ENCODE data around the gene OR2J1. TPM values are rescaled to one million over a fixed set of nuclear protein-coding genes. Genes with fewer than 3 reads are reported as not detected.
"Not testable (repeated sequence)": the region's sequence is repeated elsewhere in the genome, so short reads cannot be mapped to it uniquely, and the experiment has no call there.

OR2J1 gene
- total RNA-seq = not detected in 2 replicates
- polyA plus RNA-seq (2012) = not detected

- no peak for DNase-seq (ENCODE audit: low read depth)
Observed at GRCh38 chr6:29099190-29099589, at the start of gene OR2J1. TSS of gene OR2J1 (plus strand) at chr6:29099490. CDS start at chr6:29100943, 1,453 bp downstream.

GRCh38 chr6:29051680-29052079, 47.6 kb upstream of the OR2J1 start:
- DNase-seq (ENCODE audit: low read depth) = no peak

- peak; percentile 9 for DNase-seq (ENCODE audit: low read depth)
Observed at GRCh38 chr6:29071831-29072723, 27.2 kb upstream of the OR2J1 start.

- no peak for DNase-seq (ENCODE audit: low read depth)
Observed at GRCh38 chr6:29079203-29079602, 20.1 kb upstream of the OR2J1 start.

GRCh38 chr6:29081312-29081711, 18.0 kb upstream of the OR2J1 start:
- no peak for DNase-seq (ENCODE audit: low read depth)

GRCh38 chr6:29082457-29082856, 16.8 kb upstream of the OR2J1 start:
- no peak for DNase-seq (ENCODE audit: low read depth)

- no peak for DNase-seq (ENCODE audit: low read depth)
Observed at GRCh38 chr6:29087213-29087612, 12.1 kb upstream of the OR2J1 start, which contains the start of gene OR2B3. TSS of gene OR2B3 (minus strand) at chr6:29087313. CDS start at chr6:29087248, 65 bp downstream.

GRCh38 chr6:29092957-29093356, 6.3 kb upstream of the OR2J1 start:
- no peak for DNase-seq (ENCODE audit: low read depth)

GRCh38 chr6:29097803-29098202, 1.5 kb upstream of the OR2J1 start:
- DNase-seq (ENCODE audit: low read depth) = no peak

GRCh38 chr6:29107758-29108157, 8.5 kb downstream of the OR2J1 start, which contains the start of gene OR2J3:
TSS of gene OR2J3 (plus strand) at chr6:29108058. CDS start at chr6:29111891, 3,833 bp downstream.
- DNase-seq (ENCODE audit: low read depth) = no peak

GRCh38 chr6:29112135-29112534, 12.8 kb downstream of the OR2J1 start:
- DNase-seq (ENCODE audit: low read depth) = no peak

- not testable (repeated sequence) for DNase-seq (ENCODE audit: low read depth)
Observed at GRCh38 chr6:29114964-29115363, 15.7 kb downstream of the OR2J1 start.

GRCh38 chr6:29129326-29130012, 30.2 kb downstream of the OR2J1 start:
- no peak for DNase-seq (ENCODE audit: low read depth)

GRCh38 chr6:29130644-29131043, 31.4 kb downstream of the OR2J1 start:
- DNase-seq (ENCODE audit: low read depth) = no peak

GRCh38 chr6:29131691-29132090, 32.4 kb downstream of the OR2J1 start:
- no peak for DNase-seq (ENCODE audit: low read depth)

- DNase-seq (ENCODE audit: low read depth) = no peak
Observed at GRCh38 chr6:29137724-29138123, 38.4 kb downstream of the OR2J1 start.

GRCh38 chr6:29141606-29142005, 42.3 kb downstream of the OR2J1 start:
- no peak for DNase-seq (ENCODE audit: low read depth)

GRCh38 chr6:29142309-29142708, 43.0 kb downstream of the OR2J1 start:
- no peak for DNase-seq (ENCODE audit: low read depth)

- no peak for DNase-seq (ENCODE audit: low read depth)
Observed at GRCh38 chr6:29146179-29146578, 46.9 kb downstream of the OR2J1 start.

- no peak for DNase-seq (ENCODE audit: low read depth)
Observed at GRCh38 chr6:29147074-29147473, 47.8 kb downstream of the OR2J1 start.

GRCh38 chr6:29149444-29149843, 50.2 kb downstream of the OR2J1 start:
- DNase-seq (ENCODE audit: low read depth) = not testable (repeated sequence)

Measured in myocyte (in vitro differentiated cells).